ENCODE results near the gene MBNL2.

MBNL2 gene

DNA sequence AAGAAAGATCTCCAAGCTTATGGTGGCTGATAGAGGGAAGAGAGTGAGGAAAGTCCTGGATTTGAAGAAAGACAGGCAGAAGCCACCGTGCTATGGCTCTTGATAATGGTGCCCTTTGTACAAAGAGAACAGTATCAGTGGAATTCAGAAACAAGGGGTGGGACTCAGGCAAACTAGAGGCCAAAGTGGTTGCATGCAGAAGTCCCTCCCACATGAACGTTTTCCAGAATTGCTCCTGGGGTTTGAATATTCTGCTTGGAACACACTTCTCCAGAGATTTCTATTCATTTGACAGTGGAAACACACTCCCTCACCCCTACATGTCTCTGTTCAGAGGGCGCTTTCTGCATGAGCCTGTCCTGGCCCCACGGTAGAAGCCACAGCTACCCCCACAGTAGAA, 10.1 kb upstream of the MBNL2 start:
- no peak for DNase-seq

DNA sequence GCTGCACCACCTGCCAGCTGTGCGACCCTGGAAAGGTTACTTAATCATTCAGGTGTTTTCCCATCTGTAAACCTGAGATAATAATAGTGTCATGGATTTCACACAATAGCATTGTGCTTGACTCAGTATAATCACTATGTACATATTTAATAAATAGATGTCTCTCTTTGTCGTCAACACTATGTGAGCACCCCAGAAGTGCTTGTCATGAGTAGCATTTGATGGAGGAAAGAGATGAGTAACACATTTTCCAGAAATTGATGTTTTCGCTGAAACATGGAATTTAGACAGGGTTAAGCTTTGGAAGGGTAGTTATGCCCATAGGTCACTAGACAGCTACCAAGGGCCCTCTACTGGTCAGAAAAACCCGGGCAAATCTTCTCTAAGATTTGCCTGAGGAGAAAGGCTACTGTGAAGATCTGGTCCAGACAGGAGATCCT, 9.5 kb upstream of the MBNL2 start:
- DNase-seq = no peak

DNA sequence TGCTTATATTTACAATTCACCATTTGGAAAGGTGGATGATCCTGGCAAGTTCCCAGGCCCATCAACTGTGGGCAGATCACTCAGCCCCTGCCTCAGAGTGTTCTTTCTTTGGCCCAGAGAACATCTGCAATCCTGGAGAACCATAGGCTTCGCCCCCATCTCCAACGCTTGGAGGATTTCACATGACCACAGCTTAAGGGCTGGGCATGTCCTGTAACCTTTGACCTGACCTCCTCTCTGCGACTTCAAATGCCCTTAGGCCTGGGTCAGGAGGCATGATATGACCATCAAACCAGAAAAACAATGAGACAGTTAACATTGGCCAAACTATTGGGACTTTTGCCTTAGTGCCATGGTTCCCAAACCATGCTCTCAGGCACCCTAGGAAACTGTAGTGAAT, 7.2 kb upstream of the MBNL2 start:
- no peak for DNase-seq

DNA sequence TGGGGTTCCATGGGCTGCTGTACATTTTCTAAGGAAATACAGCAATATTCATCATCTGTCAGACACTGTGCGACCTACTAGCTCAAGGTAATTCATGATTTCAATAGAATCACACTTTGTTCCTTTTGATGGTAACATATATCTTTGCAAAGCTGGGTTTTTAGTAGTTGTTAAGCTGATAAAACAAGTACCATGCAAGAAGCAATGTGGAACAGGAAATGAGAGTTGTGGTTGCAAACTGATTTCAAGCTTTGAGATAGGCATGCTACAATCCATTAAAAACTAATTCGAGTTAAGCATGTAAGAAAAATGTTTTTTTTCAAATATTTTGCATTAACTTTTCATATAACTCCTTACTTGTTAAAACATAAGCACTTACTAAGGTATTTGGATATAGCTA, 6.8 kb upstream of the MBNL2 start:
- no peak for DNase-seq

DNA sequence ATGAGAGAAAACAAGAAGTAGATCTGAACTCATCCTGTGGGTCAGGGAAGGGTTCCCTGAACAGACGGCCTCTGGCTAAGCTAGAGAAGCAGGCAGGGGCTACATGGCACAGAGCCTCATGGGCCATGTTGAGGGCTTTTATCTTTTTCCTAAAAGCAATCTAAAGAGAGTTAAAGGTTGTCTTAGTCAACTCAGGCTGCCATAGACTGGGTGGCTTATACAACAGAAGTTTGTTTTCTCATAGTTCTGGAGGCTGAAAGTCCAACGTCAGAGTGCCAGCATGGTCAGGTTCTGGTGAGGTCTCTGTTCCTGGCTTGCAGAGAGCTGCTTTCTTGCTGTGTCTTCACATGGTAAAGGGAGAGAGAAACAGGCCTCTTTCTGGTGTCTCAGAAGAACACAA, 2.9 kb upstream of the MBNL2 start:
- DNase-seq = no peak

DNA sequence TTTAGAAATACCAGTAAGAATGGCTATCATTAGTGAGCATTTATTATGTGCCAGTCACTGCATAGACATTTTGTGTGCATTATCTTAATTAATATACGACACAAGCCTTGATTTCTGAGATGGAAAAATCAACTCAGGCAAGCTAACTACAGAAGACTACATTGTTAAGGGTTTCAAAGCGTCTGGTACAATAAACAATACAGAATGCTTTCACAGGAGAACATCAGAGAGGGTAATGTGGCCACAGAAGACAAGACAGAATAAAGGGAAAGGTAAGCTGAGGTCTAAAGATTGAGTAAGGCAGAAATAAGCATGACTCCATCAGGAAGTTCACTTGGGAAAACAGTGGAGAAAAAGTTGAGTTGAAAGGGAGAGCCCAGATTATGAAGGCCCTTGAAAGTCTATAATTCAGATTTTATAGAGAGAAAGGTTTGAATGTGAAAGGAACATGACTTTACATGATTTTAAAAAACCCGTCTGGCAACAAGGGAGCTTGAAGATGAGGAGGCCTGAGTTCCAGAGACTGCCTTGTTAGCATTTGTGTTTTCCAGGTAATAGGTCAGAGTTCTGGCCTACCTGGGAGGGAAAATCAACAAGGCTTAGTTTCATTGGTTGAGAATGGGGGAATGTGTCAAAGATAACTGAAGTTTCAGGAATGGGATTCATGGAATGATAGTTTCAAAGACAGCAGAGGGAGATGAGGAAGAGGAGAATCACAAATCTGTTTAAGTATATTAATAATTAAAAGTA, 1.8 kb upstream of the MBNL2 start:
- DNase-seq = no peak

DNA sequence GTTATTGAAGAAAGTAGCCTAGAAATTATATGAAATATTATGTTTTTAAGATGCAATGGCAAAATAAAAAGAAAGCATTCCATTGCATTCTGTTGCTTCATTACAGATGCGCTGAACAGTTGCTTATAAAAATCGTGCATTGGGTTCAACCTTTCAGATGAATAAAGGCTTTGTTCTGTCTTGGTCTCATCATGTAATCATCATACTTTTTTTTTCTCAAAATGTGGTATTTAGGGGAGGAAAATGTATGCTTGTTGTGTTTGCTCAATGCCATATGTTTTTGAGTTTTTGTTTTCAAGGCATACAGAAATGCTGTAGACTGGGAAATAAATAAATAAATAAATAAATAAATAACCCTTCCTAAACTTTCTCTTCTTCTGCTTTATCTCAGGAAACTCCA, 1.1 kb upstream of the MBNL2 start:
- no peak for DNase-seq

DNA sequence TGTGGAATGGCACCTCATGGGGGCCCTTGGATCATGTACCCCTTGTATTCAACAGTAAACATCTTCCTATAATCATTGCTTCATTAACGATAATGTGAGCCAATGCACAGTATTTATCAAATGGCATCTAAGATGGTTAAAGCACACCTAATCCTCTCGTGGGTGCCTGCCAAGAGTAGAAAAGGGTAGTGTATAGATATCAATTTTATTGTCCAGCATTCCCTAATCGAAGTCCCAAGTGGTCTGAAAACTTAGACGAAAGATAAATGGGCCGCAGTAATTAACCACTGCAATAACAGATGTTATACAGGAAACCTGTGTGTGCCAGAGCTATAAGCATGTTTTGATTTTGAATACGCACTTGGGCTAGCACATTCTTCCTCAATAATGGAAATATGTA, 667 bp upstream of the MBNL2 start:
- no peak for DNase-seq

DNA sequence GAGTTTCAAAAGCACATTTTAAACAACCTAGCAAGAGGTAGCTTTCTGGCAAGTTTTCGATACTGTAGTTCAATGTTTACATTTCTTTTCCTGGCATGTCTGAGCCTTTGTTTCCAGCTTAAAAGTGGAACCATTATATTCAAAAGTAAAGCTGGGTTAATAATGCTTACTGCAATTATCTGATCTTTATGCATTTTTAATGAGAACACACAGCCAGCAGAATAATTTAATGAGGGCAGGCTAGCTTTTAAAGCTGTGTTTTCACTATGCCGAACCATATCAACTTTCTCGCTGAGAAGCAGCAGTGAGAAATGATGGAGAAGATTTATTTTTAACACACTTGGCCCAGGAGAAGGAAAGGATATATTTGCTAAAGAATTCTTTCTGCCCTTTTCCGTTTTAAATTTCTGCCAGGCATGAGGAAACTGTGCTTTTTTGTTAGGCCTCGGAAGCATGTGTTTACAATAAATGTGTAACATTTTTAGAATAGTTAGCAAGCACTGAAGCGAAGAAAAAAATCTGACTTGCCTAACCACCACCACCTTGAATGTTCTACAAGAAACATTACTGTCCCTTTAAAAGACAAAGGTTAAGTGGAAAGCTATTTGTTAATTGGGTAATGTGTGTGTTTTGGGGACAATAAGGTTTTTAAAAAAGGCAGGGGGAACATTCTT, 1.0 kb downstream of the MBNL2 start:
- DNase-seq = no peak

DNA sequence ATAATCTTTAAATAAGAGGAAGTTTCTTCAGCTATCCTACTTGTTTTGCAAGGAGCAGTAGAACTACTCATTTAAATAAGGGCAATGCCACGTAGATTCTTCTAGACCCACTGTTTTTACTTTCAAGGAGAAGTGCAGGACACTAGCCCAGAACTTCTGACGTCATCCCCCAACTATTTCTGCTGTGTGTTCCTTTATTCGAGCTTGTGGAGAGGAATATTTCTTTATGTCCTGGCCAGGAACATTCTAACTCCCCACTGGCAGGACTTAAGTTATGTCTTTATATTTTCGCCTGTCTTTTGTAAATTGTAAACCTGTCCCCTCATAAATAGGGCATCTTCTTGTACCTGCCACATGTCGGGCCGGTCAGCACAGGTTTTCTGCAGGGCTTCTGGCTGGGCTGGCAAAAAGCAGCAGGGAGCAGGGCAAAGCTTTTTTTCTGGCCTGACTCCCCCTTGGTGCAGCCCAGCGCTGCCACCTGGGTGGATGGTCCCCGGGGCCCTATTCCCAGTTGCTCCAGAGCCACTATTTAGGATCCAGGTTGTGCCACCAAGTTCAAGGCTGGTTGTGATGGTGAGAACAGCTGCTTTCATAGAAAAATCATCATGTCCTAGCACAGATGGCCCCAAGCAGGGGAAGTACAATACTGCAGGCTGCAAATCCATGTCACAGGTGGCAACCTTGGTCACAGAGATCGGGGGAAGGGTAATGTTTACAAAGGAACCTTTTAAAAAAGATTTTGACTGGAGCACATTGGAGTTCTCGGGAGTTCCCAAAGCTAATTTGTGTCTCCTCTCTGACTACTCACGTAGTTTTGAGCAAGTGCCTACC, 1.8 kb downstream of the MBNL2 start:
- DNase-seq = no peak

DNA sequence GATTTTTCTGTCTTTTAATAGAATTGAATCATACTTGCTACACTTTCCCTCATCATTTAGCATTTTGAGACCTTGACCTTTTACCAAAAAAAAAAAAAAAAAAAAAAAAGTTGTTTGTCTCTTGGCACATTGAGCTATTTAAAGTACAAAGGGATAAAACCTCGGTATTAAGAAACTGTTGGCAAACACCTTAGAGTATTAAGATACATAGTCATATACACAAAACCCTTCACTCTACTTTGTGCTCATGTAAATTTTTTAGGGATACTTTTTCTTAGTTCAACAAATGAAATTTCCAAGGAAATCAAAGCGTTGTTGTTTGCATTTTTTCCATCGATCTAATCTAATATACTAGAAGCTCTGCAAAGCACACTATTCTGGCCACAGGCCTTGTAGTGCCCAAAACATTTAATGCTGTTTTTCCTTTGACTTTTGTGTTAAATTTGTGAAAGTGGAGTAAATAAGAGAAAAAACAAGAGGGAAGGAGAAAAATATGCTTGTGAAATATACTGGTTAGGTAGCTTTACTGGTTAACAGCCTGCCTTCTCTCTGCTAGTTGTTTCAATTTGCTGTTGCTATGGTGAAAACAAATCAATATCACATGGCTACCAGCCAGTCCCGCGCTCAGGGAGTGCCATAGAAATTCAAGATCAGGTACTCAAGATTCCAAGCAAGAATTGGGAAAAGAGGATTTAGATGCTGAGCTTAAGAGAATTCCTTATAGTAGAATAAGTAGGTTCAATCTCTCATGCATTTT, 2.6 kb downstream of the MBNL2 start:
- DNase-seq = no peak

DNA sequence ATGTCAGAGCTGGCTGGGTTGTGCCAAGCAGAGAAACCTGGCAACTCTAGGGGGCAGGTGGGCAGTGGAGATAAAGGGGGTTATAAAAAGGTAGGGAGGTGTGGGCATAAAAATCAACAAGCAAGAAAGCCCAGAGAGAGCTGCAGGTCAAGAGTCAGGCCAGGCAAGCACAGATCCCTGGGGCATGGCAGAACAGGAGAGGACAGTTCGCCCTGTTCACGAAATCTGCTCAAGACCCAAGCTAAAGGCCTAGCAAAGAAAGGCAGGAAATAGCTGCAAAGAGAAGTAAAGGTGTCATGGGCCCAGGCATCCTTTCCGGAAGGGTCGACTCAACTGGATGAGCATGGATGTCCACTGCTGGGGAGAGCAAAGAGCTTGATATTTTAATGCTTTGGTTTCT, 3.4 kb downstream of the MBNL2 start:
- DNase-seq = no peak

DNA sequence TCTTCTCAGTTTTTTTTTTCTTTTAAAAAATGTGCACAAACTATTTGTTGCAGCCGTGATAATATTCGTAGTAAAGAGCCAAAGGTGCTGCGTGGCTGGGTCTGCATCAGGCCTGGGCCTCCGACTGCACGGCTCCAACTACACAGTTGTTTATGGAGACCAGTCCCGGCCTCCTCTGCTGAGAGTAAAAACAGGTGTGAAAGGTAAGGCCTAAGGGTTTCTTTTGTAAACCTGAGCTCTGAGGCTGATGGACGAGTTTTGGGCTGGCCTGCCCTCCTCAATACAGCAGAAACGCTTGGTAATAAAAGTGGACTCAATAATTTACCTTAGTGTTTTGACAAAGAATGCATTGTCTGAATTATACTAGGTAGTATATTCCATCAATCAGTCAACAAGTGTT, 3.9 kb downstream of the MBNL2 start:
- no peak for DNase-seq

DNA sequence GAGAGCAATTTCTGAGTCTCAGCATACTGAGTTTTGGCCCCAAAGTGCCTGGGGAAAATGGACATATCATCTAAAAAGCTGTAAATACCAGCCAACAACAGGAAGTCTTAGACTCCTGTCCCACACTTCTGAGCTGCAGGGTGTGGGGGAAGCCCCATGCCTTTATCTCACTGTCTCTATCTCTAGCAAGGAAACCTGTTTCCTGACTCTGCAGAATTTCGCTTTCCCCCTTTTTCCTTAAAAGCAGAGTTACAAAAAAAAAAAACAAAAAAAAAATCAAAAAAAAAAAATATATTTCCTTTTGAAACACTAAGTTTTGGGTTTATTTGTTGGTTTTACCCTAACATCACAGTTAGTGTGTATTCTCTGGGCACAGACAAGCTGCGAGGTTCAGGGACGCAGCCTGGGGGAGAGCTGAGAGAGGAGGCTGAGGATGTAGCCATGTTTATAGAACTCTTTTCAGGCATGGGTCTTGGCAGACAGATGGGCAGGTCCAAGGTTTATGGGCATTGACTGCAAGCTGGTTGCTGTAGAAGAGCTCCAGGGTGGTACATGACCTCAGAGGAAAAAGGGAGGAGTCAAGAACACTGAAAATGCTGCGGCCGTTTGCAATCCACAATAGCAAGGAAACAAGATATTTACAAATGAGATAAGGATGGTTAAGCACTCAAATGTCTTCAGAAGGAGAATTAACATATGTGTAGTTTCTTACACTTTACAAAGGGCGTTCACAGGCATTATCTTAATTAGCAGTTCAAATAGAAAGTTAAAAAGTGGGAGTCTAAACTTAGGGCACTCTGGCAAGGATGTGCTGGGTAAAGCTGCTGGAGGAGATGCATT, 4.9 kb downstream of the MBNL2 start:
- no peak for DNase-seq

DNA sequence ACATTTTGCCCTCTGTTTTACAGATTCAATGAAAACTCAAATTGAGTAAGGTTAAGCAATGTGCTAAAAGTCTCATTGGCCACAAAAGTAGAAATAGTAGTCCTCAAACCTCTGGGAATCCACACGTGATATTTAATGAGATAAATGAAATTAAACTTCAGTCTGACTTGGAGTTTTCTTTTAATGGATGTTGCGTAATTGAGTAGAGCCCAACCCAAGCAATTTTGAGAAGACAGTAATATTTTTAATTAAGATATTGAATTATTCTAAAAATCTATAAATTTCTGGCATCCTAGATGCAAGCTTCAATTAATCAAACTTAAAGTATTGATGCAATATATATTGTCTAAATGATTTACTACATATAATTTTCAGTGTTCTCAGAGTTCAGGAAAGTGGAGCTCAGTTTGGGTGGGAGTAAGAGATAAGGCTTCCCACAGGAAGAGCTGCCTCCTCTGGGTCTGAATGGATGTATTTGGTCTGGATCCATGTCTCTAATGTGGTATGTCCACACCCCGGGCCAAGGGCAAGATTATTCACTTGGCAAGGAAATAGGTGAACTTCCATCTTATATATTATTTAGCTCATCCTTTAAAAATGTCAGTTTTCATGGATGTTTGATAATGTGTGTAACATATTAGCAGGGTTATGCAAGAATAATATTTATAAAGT, 6.9 kb downstream of the MBNL2 start:
- DNase-seq = no peak

DNA sequence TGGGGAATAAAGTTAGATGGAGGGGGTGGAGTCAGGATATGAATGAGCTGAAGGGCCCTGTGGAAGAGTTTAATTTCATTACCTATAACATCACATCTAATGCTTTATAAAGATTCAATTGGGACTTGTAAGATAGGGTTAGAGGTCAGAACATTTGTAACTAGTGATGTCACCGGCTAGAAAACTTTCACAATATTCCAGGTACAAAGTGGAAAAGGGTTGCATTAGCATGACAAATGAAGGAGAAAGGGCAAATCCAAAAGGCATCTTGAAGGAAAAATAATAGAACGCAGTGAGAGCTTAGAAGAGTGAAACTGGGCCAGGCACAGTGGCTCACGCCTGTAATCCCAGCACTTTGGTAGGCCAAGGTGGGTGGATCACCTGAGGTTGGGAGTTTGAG, 7.6 kb downstream of the MBNL2 start:
- DNase-seq = no peak

DNA sequence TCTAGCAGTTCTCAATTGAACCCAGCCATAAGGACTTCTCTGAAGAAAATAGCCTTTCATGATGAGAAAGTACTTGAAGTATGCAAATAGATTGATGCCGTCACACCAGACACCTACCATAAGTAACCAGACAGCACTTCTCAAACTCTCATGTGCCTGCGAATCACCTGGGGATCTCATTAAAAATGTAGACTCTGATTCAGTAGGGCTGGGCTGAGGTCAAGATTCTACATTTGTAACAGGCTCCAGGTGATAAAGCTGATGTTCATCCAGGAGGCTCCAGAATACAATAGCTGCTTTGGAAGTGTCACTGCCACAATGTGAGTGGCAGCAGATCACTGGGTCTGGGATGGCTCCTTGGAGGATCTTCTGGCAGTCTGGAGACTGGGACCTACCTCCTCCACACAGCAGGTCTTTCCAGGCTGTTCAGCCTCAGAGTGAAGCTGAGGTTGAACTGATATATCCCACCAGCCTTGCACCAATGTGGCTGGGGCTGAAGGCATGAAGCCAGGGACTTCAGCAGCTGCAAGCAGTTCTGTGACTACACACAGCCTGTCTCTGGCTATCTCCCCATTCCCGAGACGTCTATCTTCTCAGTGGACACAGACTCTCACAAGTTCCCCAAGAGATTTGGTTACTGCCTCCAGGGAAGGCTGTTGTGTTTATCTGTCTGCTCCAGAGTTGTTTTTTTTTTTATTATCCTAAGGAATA, 9.1 kb downstream of the MBNL2 start:
- DNase-seq = no peak

DNA sequence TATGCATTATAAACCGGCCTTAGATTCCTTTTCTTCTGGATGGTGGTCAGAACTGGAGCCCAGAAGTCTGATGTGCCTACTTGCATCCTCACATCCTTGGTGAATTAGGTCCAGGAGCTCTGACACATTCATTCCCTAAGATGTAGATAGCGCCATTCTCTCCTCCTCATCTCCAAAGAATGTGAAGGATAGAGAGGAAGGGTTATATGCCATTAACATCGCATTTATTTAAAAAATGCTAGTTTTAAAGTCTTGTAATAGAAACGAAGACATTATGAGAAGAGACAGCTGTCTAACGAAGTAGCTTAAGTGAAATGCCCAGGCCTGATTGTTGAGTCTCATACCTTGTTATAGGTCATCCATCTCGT, 9.7 kb downstream of the MBNL2 start:
- no peak for DNase-seq

DNA sequence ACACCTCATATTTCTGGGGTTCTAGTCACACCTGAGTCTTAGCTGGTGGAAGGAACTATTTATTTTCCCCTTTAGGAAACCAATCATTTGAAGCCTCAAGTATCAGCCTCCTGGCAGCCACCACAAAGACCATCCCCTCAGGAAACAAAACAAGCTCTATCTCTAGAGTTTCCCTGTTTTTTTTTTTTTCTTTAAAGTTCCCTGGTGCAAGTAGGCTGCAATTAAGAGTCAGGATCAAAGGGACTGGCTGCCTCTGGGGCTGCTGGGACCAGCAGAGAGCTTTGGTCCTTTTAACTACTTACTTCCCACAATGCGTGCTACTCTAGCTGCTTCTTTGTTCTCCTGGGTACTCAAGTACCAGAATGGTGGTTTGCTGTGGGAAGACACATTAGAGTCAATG, 11.4 kb downstream of the MBNL2 start:
- DNase-seq = no peak

DNA sequence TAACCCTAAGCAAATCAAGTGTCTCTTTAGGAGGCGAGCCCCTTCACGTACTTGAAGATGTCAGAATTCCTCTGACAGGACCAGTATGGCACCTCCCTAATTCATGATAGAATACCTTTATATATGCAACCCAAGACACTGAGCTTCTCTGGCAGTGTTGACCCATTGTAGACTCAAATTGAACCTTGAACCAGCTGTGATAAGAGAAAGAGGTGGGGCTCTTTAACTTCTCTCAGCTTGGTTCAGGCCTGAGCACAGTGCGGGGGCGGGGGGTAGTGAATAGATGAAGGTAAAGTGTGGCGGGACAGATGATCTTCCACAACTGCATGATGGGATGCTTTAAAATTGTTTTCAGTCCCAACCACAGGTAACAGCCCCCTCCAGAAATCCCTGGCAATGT, 12.1 kb downstream of the MBNL2 start:
- DNase-seq = no peak

DNA sequence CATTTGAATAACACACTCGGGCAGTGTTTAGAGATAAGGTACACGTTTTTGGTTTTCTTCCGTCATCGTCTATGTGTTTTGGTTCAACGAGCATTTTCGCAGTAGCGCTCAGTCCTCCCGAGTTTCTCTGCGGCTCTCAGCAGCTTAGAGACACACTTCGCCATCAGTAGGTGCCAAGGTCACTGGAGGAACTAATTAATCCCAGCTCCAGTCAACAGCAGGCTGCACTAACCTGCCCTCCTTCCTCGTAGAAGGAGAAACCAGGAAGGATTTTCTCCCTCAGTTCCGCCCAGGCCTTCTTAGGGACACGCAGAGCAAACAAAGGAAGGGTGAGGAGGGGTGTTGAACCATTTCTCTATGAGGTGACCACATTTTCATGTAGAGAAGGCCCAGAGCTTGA, 12.6 kb downstream of the MBNL2 start:
- no peak for DNase-seq

Data from activated gamma-delta T cell (primary cell).